ENCODE data around the gene ZNF225.

Gene ZNF225

GRCh38 chr19:44164327-44164672, 51.1 kb downstream of the ZNF225 start (continued):
- TF ChIP-seq ZNF518A (tag by site-specific recombination; conservative IDR thresholded peaks at IDR 0.05; ENCODE audit: low read depth) (no peak), PRDM1 (tag by site-specific recombination; IDR thresholded peaks at IDR 0.05) (no peak), ZBTB26 (tag by site-specific recombination; optimal IDR thresholded peaks at IDR 0.05) (peak; percentile 10), GLIS2 (tag by site-specific recombination; IDR thresholded peaks at IDR 0.05) (no peak), ZFP3 (tag by site-specific recombination; IDR thresholded peaks at IDR 0.05; ENCODE audit: low read depth) (no peak), BCL6B (tag by site-specific recombination; IDR thresholded peaks at IDR 0.05) (no peak), ZNF561 (tag by site-specific recombination; IDR thresholded peaks at IDR 0.05; ENCODE audit: borderline replicate concordance) (peak; percentile 69; the same call in 1 of the 2 replicates), ZNF529 (tag by site-specific recombination; IDR thresholded peaks at IDR 0.05; ENCODE audit: insufficient replicate concordance) (no peak), ZNF311 (tag by site-specific recombination; IDR thresholded peaks at IDR 0.05; ENCODE audit: borderline replicate concordance) (no peak), ZNF747 (tag by site-specific recombination; IDR thresholded peaks at IDR 0.05) (no peak), ZIC2 (tag by site-specific recombination; IDR thresholded peaks at IDR 0.05) (no peak), ZNF157 (tag by site-specific recombination; IDR thresholded peaks at IDR 0.05) (no peak; the same call in 1 of the 2 replicates), GFI1B (tag by site-specific recombination; IDR thresholded peaks at IDR 0.05) (no peak), ZNF175 (tag by site-specific recombination; IDR thresholded peaks at IDR 0.05) (no peak), PRDM2 (tag by site-specific recombination; IDR thresholded peaks at IDR 0.05; ENCODE audit: borderline replicate concordance) (no peak), ZNF416 (tag by site-specific recombination; IDR thresholded peaks at IDR 0.05) (no peak), ZFP37 (tag by site-specific recombination; IDR thresholded peaks at IDR 0.05) (no peak), ZNF623 (tag by site-specific recombination; IDR thresholded peaks at IDR 0.05) (no peak), ZBTB6 (tag by site-specific recombination; IDR thresholded peaks at IDR 0.05) (no peak), ZNF133 (tag by site-specific recombination; IDR thresholded peaks at IDR 0.05) (no peak), ZNF24 (tag by site-specific recombination; IDR thresholded peaks at IDR 0.05) (no peak), MYNN (tag by site-specific recombination; IDR thresholded peaks at IDR 0.05; ENCODE audit: borderline replicate concordance) (no peak), ZNF10 (tag by site-specific recombination; IDR thresholded peaks at IDR 0.05) (no peak), KLF9 (tag by site-specific recombination; IDR thresholded peaks at IDR 0.05; ENCODE audit: low read depth) (peak; percentile 22; the same call in 1 of the 2 replicates), ZNF266 (tag by site-specific recombination; IDR thresholded peaks at IDR 0.05; ENCODE audit: low read depth) (no peak), ZNF341 (tag by site-specific recombination; IDR thresholded peaks at IDR 0.05; ENCODE audit: low read depth) (no peak), ZNF335 (tag by site-specific recombination; conservative IDR thresholded peaks at IDR 0.05) (no peak), ZNF837 (tag by site-specific recombination; IDR thresholded peaks at IDR 0.05) (no peak)

Measured in HEK293 (cell line).